HG03460 (cell line): Measurements from ENCODE around the gene HMOX2.

Source experiments
- ATAC-seq: cut with Tn5 transposase; IDR thresholded peaks from one replicate; pipeline ENCODE4 v1.9.1; 2021; ENCODE audit not compliant: unreplicated experiment

Gene HMOX2

GRCh38 chr16:4522051-4522581, 45.9 kb downstream of the HMOX2 start:
- ATAC-seq = no peak

GRCh38 chr16:4523686-4524085, 47.5 kb downstream of the HMOX2 start:
- ATAC-seq = no peak

- no peak for ATAC-seq
Observed at GRCh38 chr16:4524571-4524970, 48.4 kb downstream of the HMOX2 start.

GRCh38 chr16:4525069-4525468, 48.9 kb downstream of the HMOX2 start:
- no peak for ATAC-seq

- ATAC-seq = no peak
Observed at GRCh38 chr16:4525634-4526277, 49.6 kb downstream of the HMOX2 start.

- ATAC-seq = no peak
Observed at GRCh38 chr16:4529085-4530060, 53.2 kb downstream of the HMOX2 start.

- no peak for ATAC-seq
Observed at GRCh38 chr16:4531811-4532210, 55.6 kb downstream of the HMOX2 start.

GRCh38 chr16:4532238-4532637, 56.0 kb downstream of the HMOX2 start:
- ATAC-seq = no peak

- no peak for ATAC-seq
Observed at GRCh38 chr16:4533490-4533889, 57.3 kb downstream of the HMOX2 start.

GRCh38 chr16:4534151-4534790, 58.1 kb downstream of the HMOX2 start:
- no peak for ATAC-seq

GRCh38 chr16:4535627-4536108, 59.5 kb downstream of the HMOX2 start:
- ATAC-seq = no peak

GRCh38 chr16:4536391-4537106, 60.4 kb downstream of the HMOX2 start:
- no peak for ATAC-seq

- peak; percentile 24 for ATAC-seq
Observed at GRCh38 chr16:4537376-4538343, 61.5 kb downstream of the HMOX2 start.

- peak; percentile 76 for ATAC-seq
Observed at GRCh38 chr16:4538350-4539235, 62.4 kb downstream of the HMOX2 start, which contains the start of gene CDIP1. CDIP1 (minus strand) TSS chr16:4538773; CDS start chr16:4514130, 24,643 bp downstream.

- ATAC-seq = no peak
Observed at GRCh38 chr16:4539716-4540284, 63.6 kb downstream of the HMOX2 start.

GRCh38 chr16:4544473-4544872, 68.3 kb downstream of the HMOX2 start:
- no peak for ATAC-seq

GRCh38 chr16:4548124-4548523, 71.9 kb downstream of the HMOX2 start:
- ATAC-seq = no peak

GRCh38 chr16:4550591-4550990, 74.4 kb downstream of the HMOX2 start:
- ATAC-seq = no peak
